Measurements from ENCODE around the gene PLIN1. TPM values are rescaled to one million over a fixed set of nuclear protein-coding genes. Genes with fewer than 3 reads are reported as not detected.

The PLIN1 gene, protein sequence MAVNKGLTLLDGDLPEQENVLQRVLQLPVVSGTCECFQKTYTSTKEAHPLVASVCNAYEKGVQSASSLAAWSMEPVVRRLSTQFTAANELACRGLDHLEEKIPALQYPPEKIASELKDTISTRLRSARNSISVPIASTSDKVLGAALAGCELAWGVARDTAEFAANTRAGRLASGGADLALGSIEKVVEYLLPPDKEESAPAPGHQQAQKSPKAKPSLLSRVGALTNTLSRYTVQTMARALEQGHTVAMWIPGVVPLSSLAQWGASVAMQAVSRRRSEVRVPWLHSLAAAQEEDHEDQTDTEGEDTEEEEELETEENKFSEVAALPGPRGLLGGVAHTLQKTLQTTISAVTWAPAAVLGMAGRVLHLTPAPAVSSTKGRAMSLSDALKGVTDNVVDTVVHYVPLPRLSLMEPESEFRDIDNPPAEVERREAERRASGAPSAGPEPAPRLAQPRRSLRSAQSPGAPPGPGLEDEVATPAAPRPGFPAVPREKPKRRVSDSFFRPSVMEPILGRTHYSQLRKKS
- 10 to 100 TPM in 3 of 4 donors, 1 to 10 TPM in 1; 4.6 to 48.3 (median 11.9) TPM for total RNA-seq

DNA sequence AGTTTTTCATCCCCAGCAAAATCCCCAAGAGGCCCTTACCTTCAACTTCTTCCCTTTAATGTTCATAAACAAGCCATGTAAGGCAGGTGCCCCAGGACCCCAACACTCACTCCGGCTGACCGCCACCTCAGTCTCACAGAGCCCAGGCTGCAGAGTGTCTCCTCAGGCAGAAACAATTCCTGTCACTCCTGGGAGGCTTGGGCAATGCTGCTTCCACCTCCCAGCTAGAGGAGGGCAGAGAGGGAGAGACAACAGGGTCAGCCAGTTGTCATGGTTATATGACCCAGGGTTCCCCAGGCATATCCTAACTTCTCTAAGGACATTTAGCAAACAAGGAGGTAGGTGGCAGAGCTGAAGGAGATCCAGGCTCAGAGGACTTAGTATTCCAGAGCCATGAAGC lies at the start of gene PLIN1:
Gene PLIN1, minus strand, starts transcription at position 156 of the 400 bp plus-strand sequence. CDS start 1,878 bp downstream, outside the sequence.
- no peaks in the 10 kb centered on the region for H3K27me3 ChIP-seq
- H3K9me3 ChIP-seq, result no peaks in the 10 kb centered on the region
- peak within 1 kb of the TSS; percentile 79 to 80 (median 80) for H3K27ac ChIP-seq
- DNase-seq, result no peak
- in situ Hi-C loops (cut with MboI; ENCODE audit: low pct_ligation_motif_present in 1 of 4, low pct_unique_long_range_greater_than_20kb in 1 of 4, low sequenced_read_pairs in 3 of 4) (no loop called here), intact Hi-C loops (cut with DNase I; ENCODE audit: low total_unique reads) (no loop called here)
- peaks cover 0 to 3% (median 0%) of the 10 kb centered on the region in 4 donors for H3K36me3 ChIP-seq
- 91% methylated on average over 2 of the region's 2 CpGs; no CpG with 5 or more reads in 1 of the 2 donors for WGBS, 2 donors (ENCODE audit: low coverage in 1 of 2)
- no peak within 1 kb of the TSS for H3K4me3 ChIP-seq
- peaks cover 13 to 24% (median 17%) of the 10 kb centered on the region in 4 donors for H3K4me1 ChIP-seq
- TF ChIP-seq, protein P1, sequence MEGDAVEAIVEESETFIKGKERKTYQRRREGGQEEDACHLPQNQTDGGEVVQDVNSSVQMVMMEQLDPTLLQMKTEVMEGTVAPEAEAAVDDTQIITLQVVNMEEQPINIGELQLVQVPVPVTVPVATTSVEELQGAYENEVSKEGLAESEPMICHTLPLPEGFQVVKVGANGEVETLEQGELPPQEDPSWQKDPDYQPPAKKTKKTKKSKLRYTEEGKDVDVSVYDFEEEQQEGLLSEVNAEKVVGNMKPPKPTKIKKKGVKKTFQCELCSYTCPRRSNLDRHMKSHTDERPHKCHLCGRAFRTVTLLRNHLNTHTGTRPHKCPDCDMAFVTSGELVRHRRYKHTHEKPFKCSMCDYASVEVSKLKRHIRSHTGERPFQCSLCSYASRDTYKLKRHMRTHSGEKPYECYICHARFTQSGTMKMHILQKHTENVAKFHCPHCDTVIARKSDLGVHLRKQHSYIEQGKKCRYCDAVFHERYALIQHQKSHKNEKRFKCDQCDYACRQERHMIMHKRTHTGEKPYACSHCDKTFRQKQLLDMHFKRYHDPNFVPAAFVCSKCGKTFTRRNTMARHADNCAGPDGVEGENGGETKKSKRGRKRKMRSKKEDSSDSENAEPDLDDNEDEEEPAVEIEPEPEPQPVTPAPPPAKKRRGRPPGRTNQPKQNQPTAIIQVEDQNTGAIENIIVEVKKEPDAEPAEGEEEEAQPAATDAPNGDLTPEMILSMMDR (IDR thresholded peaks at IDR 0.05), result no peak
- TF ChIP-seq POLR2AphosphoS5 (IDR thresholded peaks at IDR 0.05) (no peak), POLR2A (IDR thresholded peaks at IDR 0.05) (no peak), EP300 (IDR thresholded peaks at IDR 0.05; ENCODE audit: low read depth) (no peak)

DNA sequence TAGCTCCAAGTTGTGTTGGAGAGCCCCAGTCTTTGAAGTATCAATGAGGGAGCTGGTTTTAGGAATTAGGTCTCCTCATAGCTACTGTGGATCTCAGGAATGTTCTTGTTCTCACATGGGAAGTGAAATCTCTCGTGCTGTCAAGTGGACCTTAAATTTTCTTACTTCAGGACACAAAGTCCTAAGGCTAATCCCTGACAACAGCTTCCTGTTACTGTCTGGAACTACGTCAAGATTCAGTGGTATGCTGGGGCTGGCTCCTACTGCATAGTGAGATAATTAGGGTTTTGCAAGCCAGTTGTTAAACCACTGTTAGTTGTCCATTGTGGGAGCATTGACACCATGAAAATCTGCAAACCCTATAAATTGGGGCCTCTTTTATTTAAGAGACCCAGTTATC lies 49.1 kb upstream of the PLIN1 start:
- intact Hi-C loops (cut with DNase I; ENCODE audit: low total_unique reads) (no loop called here), in situ Hi-C loops (cut with MboI; ENCODE audit: low pct_ligation_motif_present in 1 of 4, low pct_unique_long_range_greater_than_20kb in 1 of 4, low sequenced_read_pairs in 3 of 4) (loop anchor here in 1 of 4 donors (25.0 kb wide), 1 partner anchor 359 kb away; no protein-coding TSS in a partner anchor)
- Histone ChIP-seq H3K4me1 (peaks cover 0 to 3% (median 0%) of the 10 kb centered on the region in 4 donors), H3K27me3 (no peaks in the 10 kb centered on the region), H3K36me3 (no peaks in the 10 kb centered on the region), H3K4me3 (no peak overlapping the region), H3K27ac (no peak overlapping the region), H3K9me3 (peaks cover 0 to 7% of the 10 kb centered on the region in 2 donors)
- no peak for DNase-seq
- WGBS, 2 donors (ENCODE audit: low coverage in 1 of 2), result 35% methylated on average over 2 of the region's 2 CpGs; no CpG with 5 or more reads in 1 of the 2 donors
- TF ChIP-seq, protein P1 (IDR thresholded peaks at IDR 0.05), result no peak
- TF ChIP-seq EP300 (IDR thresholded peaks at IDR 0.05; ENCODE audit: low read depth), result peak; percentile 9
- TF ChIP-seq POLR2A (IDR thresholded peaks at IDR 0.05), result no peak
- peak in 2 of 3 donors; percentile 53 to 62 for TF ChIP-seq POLR2AphosphoS5 (IDR thresholded peaks at IDR 0.05)

DNA sequence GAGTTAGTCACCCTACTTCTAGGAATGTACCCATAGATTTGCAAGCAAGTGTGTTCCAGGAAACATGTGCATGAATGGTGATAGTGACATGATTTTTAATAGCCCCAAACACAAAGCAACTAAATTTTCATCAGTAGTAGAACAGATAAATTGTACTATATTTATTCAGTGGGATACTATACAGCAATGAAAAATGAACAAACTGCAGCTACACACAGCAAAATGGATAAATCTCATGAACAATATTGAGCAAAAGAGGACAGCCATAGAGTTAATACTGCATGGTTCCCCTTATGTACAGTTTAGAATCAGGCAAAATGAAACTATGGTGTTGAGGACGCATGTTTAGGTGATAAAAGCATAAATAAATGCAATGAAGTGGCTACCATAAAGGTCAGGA lies 45.9 kb upstream of the PLIN1 start:
- no peak for TF ChIP-seq EP300 (IDR thresholded peaks at IDR 0.05; ENCODE audit: low read depth)
- TF ChIP-seq POLR2A (IDR thresholded peaks at IDR 0.05), result no peak
- TF ChIP-seq, protein P1 (IDR thresholded peaks at IDR 0.05), result no peak
- WGBS, 2 donors (ENCODE audit: low coverage in 1 of 2), result 81 to 100% methylated on average over 1 of the region's 1 CpG
- in situ Hi-C loops (cut with MboI; ENCODE audit: low pct_ligation_motif_present in 1 of 4, low pct_unique_long_range_greater_than_20kb in 1 of 4, low sequenced_read_pairs in 3 of 4), result loop anchor here in 1 of 4 donors (25.0 kb wide), 1 partner anchor 362 kb away; no protein-coding TSS in a partner anchor

DNA sequence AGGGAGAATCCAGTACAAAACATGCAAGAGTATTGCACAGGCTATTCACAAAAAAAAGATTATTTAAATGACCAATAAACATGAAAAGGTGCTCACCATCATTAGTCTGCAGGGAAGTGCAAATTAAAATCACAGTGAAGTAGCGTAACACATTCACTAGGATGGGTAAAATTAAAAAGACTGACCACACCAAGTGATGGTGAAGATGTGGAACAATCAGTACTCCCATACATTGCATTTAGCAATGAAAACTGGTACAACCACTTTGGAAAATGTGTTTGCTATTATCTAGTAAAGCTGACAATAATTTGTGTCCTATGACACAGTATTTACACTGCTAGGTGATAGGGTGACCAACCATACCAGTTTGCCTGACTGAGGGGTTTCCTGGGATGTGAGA lies 45.5 kb upstream of the PLIN1 start:
- intact Hi-C loops (cut with DNase I; ENCODE audit: low total_unique reads) (no loop called here), in situ Hi-C loops (cut with MboI; ENCODE audit: low pct_ligation_motif_present in 1 of 4, low pct_unique_long_range_greater_than_20kb in 1 of 4, low sequenced_read_pairs in 3 of 4) (loop anchor here in 1 of 4 donors (25.0 kb wide), 1 partner anchor 363 kb away; no protein-coding TSS in a partner anchor)
- Histone ChIP-seq H3K4me1 (peaks cover 0 to 3% (median 0%) of the 10 kb centered on the region in 4 donors), H3K27me3 (no peaks in the 10 kb centered on the region), H3K27ac (no peak overlapping the region), H3K9me3 (peaks cover 0 to 7% of the 10 kb centered on the region in 2 donors), H3K4me3 (no peak overlapping the region), H3K36me3 (no peaks in the 10 kb centered on the region)
- TF ChIP-seq, protein P1 (IDR thresholded peaks at IDR 0.05), result no peak
- TF ChIP-seq EP300 (IDR thresholded peaks at IDR 0.05; ENCODE audit: low read depth) (no peak), POLR2AphosphoS5 (IDR thresholded peaks at IDR 0.05) (no peak), POLR2A (IDR thresholded peaks at IDR 0.05) (no peak)
- DNase-seq, result no peak
- 89 to 100% methylated on average over 1 of the region's 1 CpG for WGBS, 2 donors (ENCODE audit: low coverage in 1 of 2)

More for the DNA sequence above, 45.9 kb upstream of the PLIN1 start:
- Histone ChIP-seq H3K4me3 (no peak overlapping the region), H3K27ac (no peak overlapping the region), H3K27me3 (no peaks in the 10 kb centered on the region), H3K36me3 (no peaks in the 10 kb centered on the region), H3K9me3 (peaks cover 0 to 7% of the 10 kb centered on the region in 2 donors), H3K4me1 (peaks cover 0 to 3% (median 0%) of the 10 kb centered on the region in 4 donors)
- intact Hi-C loops (cut with DNase I; ENCODE audit: low total_unique reads), result no loop called here
- DNase-seq, result no peak

Measured in transverse colon (tissue), 4 donors.